ENCODE data around the gene ATP6AP1. TPM values are rescaled to one million over a fixed set of nuclear protein-coding genes. Genes with fewer than 3 reads are reported as not detected.

Gene ATP6AP1
- total and polyA plus RNA-seq, 2 of the 13 experiments (the other 11 are each of a cell fraction or from before 2014, with no cell fraction given): 56.7 to 110 TPM

DNA sequence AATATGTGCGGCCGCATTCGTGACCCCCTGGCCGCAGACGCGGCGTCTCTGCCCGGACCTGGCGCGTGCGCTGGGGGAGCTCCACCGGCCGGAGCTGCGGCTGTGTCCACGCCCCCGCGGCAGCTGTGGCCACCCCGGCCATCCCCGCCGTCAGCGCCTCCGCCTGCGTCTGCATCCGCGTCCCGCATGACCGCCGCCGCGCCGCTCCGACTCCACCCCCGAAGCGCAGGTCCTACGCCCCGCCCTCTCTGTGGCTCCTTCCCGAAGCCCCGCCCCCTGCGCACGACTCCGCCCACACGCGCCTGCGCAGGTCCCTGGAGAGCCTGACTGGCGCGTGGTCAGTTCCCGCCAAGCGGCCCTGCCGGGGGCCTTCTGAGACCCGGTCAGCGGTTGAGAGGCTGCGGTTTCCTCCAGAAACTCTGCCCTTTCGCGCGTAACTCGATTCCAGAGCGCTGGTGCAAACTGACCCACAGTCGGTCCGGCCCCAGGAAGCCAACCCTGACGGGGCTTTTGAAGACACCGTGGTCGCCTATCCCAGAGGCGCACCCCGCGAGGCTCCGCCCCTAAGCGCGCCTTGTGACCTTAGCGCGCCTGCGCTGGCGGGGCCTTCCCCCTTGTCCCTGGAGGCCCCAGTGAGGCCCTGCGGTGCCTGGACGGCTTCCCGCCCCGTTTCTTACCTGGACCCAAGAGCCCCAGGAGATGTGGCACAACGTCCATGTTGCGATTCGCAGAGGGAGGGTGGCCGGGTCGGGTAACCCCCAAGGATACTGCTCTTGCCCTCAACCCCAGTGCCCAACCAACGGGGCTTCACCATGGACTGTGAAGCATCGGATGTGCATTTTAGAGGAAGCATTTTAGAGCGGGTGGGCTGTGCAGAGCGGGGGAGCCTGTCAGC, 50.5 kb downstream of the ATP6AP1 start, which contains the start of gene LAGE3 (continued):
- TF ChIP-seq, protein P1, sequence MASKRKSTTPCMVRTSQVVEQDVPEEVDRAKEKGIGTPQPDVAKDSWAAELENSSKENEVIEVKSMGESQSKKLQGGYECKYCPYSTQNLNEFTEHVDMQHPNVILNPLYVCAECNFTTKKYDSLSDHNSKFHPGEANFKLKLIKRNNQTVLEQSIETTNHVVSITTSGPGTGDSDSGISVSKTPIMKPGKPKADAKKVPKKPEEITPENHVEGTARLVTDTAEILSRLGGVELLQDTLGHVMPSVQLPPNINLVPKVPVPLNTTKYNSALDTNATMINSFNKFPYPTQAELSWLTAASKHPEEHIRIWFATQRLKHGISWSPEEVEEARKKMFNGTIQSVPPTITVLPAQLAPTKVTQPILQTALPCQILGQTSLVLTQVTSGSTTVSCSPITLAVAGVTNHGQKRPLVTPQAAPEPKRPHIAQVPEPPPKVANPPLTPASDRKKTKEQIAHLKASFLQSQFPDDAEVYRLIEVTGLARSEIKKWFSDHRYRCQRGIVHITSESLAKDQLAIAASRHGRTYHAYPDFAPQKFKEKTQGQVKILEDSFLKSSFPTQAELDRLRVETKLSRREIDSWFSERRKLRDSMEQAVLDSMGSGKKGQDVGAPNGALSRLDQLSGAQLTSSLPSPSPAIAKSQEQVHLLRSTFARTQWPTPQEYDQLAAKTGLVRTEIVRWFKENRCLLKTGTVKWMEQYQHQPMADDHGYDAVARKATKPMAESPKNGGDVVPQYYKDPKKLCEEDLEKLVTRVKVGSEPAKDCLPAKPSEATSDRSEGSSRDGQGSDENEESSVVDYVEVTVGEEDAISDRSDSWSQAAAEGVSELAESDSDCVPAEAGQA (IDR thresholded peaks at IDR 0.05; ENCODE audit: low read depth): 0 out of 2 replicates have a peak, but pooled peaks have one; percentile 14
- TF ChIP-seq, protein P1 (CRISPR knock-in tag; IDR thresholded peaks at IDR 0.05; ENCODE audit: borderline replicate concordance): no peak
- TF ChIP-seq, protein P2, sequence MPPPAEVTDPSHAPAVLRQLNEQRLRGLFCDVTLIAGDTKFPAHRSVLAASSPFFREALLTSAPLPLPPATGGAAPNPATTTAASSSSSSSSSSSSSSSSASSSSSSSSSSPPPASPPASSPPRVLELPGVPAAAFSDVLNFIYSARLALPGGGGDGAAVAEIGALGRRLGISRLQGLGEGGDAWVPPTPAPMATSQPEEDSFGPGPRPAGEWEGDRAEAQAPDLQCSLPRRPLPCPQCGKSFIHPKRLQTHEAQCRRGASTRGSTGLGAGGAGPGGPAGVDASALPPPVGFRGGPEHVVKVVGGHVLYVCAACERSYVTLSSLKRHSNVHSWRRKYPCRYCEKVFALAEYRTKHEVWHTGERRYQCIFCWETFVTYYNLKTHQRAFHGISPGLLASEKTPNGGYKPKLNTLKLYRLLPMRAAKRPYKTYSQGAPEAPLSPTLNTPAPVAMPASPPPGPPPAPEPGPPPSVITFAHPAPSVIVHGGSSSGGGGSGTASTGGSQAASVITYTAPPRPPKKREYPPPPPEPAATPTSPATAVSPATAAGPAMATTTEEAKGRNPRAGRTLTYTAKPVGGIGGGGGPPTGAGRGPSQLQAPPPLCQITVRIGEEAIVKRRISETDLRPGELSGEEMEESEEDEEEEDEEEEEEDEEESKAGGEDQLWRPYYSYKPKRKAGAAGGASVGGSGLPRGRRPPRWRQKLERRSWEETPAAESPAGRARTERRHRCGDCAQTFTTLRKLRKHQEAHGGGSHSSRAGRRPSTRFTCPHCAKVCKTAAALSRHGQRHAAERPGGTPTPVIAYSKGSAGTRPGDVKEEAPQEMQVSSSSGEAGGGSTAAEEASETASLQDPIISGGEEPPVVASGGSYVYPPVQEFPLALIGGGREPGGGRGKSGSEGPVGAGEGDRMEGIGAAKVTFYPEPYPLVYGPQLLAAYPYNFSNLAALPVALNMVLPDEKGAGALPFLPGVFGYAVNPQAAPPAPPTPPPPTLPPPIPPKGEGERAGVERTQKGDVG (CRISPR knock-in tag; IDR thresholded peaks at IDR 0.05; ENCODE audit: borderline replicate concordance): peak; percentile 78; the same call in 1 of the 2 replicates
- TF ChIP-seq, protein P3, sequence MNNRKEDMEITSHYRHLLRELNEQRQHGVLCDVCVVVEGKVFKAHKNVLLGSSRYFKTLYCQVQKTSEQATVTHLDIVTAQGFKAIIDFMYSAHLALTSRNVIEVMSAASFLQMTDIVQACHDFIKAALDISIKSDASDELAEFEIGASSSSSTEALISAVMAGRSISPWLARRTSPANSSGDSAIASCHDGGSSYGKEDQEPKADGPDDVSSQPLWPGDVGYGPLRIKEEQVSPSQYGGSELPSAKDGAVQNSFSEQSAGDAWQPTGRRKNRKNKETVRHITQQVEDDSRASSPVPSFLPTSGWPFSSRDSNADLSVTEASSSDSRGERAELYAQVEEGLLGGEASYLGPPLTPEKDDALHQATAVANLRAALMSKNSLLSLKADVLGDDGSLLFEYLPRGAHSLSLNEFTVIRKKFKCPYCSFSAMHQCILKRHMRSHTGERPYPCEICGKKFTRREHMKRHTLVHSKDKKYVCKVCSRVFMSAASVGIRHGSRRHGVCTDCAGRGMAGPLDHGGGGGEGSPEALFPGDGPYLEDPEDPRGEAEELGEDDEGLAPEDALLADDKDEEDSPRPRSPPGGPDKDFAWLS (CRISPR knock-in tag; IDR thresholded peaks at IDR 0.05; ENCODE audit: borderline replicate concordance): no peak
- TF ChIP-seq, protein P4, sequence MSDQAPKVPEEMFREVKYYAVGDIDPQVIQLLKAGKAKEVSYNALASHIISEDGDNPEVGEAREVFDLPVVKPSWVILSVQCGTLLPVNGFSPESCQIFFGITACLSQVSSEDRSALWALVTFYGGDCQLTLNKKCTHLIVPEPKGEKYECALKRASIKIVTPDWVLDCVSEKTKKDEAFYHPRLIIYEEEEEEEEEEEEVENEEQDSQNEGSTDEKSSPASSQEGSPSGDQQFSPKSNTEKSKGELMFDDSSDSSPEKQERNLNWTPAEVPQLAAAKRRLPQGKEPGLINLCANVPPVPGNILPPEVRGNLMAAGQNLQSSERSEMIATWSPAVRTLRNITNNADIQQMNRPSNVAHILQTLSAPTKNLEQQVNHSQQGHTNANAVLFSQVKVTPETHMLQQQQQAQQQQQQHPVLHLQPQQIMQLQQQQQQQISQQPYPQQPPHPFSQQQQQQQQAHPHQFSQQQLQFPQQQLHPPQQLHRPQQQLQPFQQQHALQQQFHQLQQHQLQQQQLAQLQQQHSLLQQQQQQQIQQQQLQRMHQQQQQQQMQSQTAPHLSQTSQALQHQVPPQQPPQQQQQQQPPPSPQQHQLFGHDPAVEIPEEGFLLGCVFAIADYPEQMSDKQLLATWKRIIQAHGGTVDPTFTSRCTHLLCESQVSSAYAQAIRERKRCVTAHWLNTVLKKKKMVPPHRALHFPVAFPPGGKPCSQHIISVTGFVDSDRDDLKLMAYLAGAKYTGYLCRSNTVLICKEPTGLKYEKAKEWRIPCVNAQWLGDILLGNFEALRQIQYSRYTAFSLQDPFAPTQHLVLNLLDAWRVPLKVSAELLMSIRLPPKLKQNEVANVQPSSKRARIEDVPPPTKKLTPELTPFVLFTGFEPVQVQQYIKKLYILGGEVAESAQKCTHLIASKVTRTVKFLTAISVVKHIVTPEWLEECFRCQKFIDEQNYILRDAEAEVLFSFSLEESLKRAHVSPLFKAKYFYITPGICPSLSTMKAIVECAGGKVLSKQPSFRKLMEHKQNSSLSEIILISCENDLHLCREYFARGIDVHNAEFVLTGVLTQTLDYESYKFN (CRISPR knock-in tag; conservative IDR thresholded peaks at IDR 0.05): 0 out of 2 replicates have a peak, but pooled peaks have one; percentile 23
- TF ChIP-seq HNRNPK (IDR thresholded peaks at IDR 0.05; ENCODE audit: low read depth, low read length, poor library complexity, severe bottlenecking): peak; percentile 52
- TF ChIP-seq TARDBP (CRISPR knock-in tag; IDR thresholded peaks at IDR 0.05): 0 out of 2 replicates have a peak, but pooled peaks have one; percentile 35
- TF ChIP-seq FOXK1 (CRISPR knock-in tag; IDR thresholded peaks at IDR 0.05; ENCODE audit: borderline replicate concordance, low read depth): no peak
- TF ChIP-seq ZNF841 (CRISPR knock-in tag; IDR thresholded peaks at IDR 0.05; ENCODE audit: borderline replicate concordance): no peak
- no peak for TF ChIP-seq ZNF101 (CRISPR knock-in tag; IDR thresholded peaks at IDR 0.05; ENCODE audit: borderline replicate concordance, low read depth)
